ENCODE measurements around the gene ABL2. TPM values are rescaled to one million over a fixed set of nuclear protein-coding genes. Genes with fewer than 3 reads are reported as not detected.

ABL2 gene
- total RNA-seq, 5 donors from 2014 or later (not counting 1 experiment from before 2014, with no cell fraction given) = 14.9 to 20.0 (median 15.9) TPM

DNA sequence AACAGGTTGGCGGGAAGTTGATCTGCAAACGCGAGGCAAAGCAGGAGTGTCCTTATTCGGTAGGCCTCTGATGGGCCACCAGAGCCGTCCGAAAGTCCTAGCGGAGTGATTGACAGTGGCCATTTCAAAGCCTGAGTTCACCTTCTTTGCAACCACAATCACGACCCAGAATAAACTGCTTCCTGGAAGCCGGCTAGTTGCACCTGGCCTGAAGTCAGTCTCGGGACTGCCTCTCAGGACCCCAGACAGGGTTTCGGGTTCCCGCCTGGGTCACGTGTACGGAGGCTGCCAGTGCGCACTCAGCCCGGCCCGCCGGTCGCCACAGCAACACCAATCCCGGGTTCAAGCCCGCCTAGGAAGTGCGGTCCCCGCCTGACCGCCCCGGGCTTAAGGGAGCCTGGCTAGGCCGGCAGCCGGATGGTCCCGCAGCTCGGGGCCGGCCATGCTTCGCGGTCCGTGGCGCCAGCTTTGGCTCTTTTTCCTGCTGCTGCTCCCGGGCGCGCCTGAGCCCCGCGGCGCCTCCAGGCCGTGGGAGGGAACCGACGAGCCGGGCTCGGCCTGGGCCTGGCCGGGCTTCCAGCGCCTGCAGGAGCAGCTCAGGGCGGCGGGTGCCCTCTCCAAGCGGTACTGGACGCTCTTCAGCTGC, 147.7 kb downstream of the ABL2 start, which contains the start of gene TOR3A:
Gene TOR3A, plus strand, starts transcription at position 384 of the 646 bp plus-strand sequence. Its CDS starts 59 bp downstream, at position 443.
- Histone ChIP-seq H3K36me3 (ENCODE audit: control insufficient read depth in 2 of 2, extremely low read depth in 1 of 2, insufficient read depth in 1 of 2, low read length in 1 of 2) (peaks cover 0 to 6% of the 10 kb centered on the region in 2 donors), H3K4me1 (ENCODE audit: control insufficient read depth in 1 of 2, extremely low read depth in 1 of 2, insufficient read depth in 2 of 2, low read length in 2 of 2) (peaks cover 11 to 36% of the 10 kb centered on the region in 2 experiments), H3K4me3 (ENCODE audit: control insufficient read depth in 1 of 2, extremely low read depth in 1 of 2, low read length in 1 of 2) (peak within 1 kb of the TSS; percentile 75 to 83), H3K27me3 (replicated peaks in 1 of 2; ENCODE audit: control insufficient read depth in 2 of 2, extremely low read depth in 1 of 2, insufficient read depth in 2 of 2, low read length in 1 of 2) (no peaks in the 10 kb centered on the region), H3K9me3 (no peaks in the 10 kb centered on the region), H3K27ac (ENCODE audit: low read length) (peak within 1 kb of the TSS; percentile 81)
- ChIA-PET POLR2A (interaction anchor here in 1 of 2 donors (0.6 kb wide), 1 partner anchor 672 kb away, joined by 3 read pairs; no protein-coding TSS in a partner anchor), CTCF (interaction anchor here (0.9 to 2.5 kb wide), 6 partner anchors 54 to 733 kb away, joined by 3 to 15 read pairs (median 7); partner anchors contain the start of gene AXDND1 (in 1 of the 2))
- H3K27ac Mint-ChIP-seq = peak within 1 kb of the TSS; percentile 92 to 93
- no peaks in the 10 kb centered on the region for H3K9me3 Mint-ChIP-seq
- DNase-seq (peak; percentile 39 to 81 (median 59)), ATAC-seq (replicated peaks in 1 of 4) (peak; percentile 73 to 87 (median 81))
- under 1% methylated on average over 51 of the region's 51 CpGs for WGBS (ENCODE audit: insufficient coverage)
- H3K4me3 Mint-ChIP-seq = peak within 1 kb of the TSS; percentile 94 to 98 (median 97)
- H3K27me3 Mint-ChIP-seq = no peaks in the 10 kb centered on the region
- peaks cover 7% of the 10 kb centered on the region for H3K36me3 Mint-ChIP-seq
- H3K4me1 Mint-ChIP-seq = peaks cover 26 to 35% (median 28%) of the 10 kb centered on the region in 3 donors

DNA sequence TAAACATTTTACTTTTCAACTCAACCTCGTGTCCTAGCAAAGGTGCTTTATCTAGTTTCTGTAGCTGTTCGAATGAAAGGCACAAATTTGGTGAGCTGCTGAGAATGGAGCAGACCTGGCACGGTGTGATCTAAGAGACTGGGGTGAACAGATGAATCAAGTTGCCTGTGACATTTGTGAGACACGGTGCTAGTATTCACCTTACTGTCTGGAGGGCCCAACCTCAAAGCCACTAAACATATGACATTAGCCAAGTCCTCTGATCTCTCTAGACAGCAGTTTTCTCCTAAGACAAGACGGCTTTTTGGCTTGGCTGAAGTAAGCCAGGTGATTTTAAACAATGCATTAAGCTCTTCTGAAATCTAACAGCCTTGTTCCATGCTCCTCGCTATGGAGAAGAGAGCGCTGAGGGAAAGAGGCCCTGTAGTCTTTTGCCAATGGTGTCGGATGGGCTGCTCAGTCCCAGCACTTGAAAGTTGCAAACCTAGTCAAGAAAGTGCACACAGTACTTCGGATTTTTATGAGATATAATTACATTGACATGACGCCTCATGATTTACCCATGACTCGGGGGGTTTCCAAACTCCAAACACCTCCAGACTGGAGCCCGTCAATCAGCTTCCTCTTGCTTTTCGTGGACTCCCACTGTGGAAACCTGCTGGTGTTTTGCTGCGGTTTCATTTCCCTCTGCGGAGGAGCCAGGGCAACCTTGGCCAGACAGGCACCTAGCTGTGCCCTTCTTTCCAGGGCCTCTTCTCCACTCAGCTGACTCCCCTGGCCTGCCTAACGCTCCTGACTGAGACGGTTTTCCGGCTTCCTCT, 148.4 kb downstream of the ABL2 start:
- ChIA-PET POLR2A (interaction anchor here in 1 of 2 donors (0.7 to 0.9 kb wide), 2 partner anchors 139 to 212 kb away, joined by 3 to 4 read pairs; partner anchors contain the start of gene SOAT1), CTCF (interaction anchor here (0.6 to 2.7 kb wide), 11 partner anchors 11 to 734 kb away, joined by 3 to 15 read pairs (median 6); partner anchors contain the start of genes AXDND1 (in 1 of the 2) and SOAT1 (in 1 of the 2))
- Histone ChIP-seq H3K4me3 (ENCODE audit: control insufficient read depth in 1 of 2, extremely low read depth in 1 of 2, low read length in 1 of 2) (peak overlapping the region; percentile 75 to 83), H3K27me3 (replicated peaks in 1 of 2; ENCODE audit: control insufficient read depth in 2 of 2, extremely low read depth in 1 of 2, insufficient read depth in 2 of 2, low read length in 1 of 2) (no peaks in the 10 kb centered on the region), H3K36me3 (ENCODE audit: control insufficient read depth in 2 of 2, extremely low read depth in 1 of 2, insufficient read depth in 1 of 2, low read length in 1 of 2) (peaks cover 0 to 4% of the 10 kb centered on the region in 2 donors), H3K27ac (ENCODE audit: low read length) (peak overlapping the region; percentile 81), H3K4me1 (ENCODE audit: control insufficient read depth in 1 of 2, extremely low read depth in 1 of 2, insufficient read depth in 2 of 2, low read length in 2 of 2) (peaks cover 11 to 36% of the 10 kb centered on the region in 2 experiments), H3K9me3 (no peaks in the 10 kb centered on the region)
- WGBS (ENCODE audit: insufficient coverage) = 2% methylated on average over 11 of the region's 18 CpGs
- Mint-ChIP-seq H3K4me1 (peaks cover 26 to 33% (median 28%) of the 10 kb centered on the region in 3 donors), H3K27me3 (no peaks in the 10 kb centered on the region), H3K36me3 (peaks cover 4% of the 10 kb centered on the region), H3K4me3 (peak overlapping the region; percentile 94 to 98 (median 97)), H3K9me3 (no peaks in the 10 kb centered on the region), H3K27ac (peak overlapping the region; percentile 92 to 93)
- DNase-seq (peak in 30 of 35 experiments; percentile 6 to 74 (median 28)), ATAC-seq (replicated peaks in 1 of 4) (peak; percentile 18 to 68 (median 26))

DNA sequence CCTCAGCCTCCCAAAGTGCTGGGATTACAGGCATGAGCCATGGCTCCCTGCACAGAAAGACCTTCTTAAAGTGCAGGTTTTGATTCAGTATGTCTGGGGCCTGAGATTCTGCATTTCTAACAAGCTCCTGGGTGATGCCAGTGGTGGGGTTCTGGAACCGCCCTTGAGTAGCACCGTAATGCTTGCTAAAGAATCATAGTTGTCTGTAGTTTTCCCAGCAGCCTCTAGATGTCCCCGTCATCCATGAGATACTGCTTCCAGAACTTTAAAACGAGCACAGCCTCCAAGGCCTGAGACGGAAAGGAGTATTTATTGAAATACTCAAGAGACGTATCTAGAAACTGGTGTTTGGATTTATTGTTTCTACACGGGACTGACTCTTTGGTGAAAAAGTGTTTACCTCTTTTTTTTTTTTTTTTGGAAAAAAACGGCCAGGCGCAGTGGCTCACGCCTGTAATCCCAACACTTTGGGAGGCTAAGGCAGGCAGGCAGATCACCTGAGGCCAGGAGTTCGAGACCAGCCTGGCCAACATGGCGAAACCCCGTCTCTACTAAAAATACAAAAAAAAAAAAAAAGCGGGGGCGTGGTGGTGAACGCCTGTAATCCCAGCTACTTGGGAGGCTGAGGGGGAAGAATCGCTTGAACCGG, 150.2 kb downstream of the ABL2 start:
- no peak overlapping the region for H3K4me3 Mint-ChIP-seq
- Histone ChIP-seq H3K9me3 (no peaks in the 10 kb centered on the region), H3K4me3 (ENCODE audit: control insufficient read depth in 1 of 2, extremely low read depth in 1 of 2, low read length in 1 of 2) (no peak overlapping the region), H3K27me3 (replicated peaks in 1 of 2; ENCODE audit: control insufficient read depth in 2 of 2, extremely low read depth in 1 of 2, insufficient read depth in 2 of 2, low read length in 1 of 2) (no peaks in the 10 kb centered on the region), H3K27ac (ENCODE audit: low read length) (no peak overlapping the region), H3K36me3 (ENCODE audit: control insufficient read depth in 2 of 2, extremely low read depth in 1 of 2, insufficient read depth in 1 of 2, low read length in 1 of 2) (peaks cover 0 to 7% of the 10 kb centered on the region in 2 donors), H3K4me1 (ENCODE audit: control insufficient read depth in 1 of 2, extremely low read depth in 1 of 2, insufficient read depth in 2 of 2, low read length in 2 of 2) (peaks cover 11 to 29% of the 10 kb centered on the region in 2 experiments)
- H3K4me1 Mint-ChIP-seq = peaks cover 24 to 28% (median 28%) of the 10 kb centered on the region in 3 donors
- peak in 33 of 35 experiments; percentile 13 to 80 (median 42) for DNase-seq
- H3K9me3 Mint-ChIP-seq = no peaks in the 10 kb centered on the region
- H3K27ac Mint-ChIP-seq = peak overlapping the region in 1 of 2 donors; percentile 29
- ChIA-PET CTCF (interaction anchor here (0.5 to 2.7 kb wide), 31 partner anchors 10 to 736 kb away, joined by 3 to 15 read pairs (median 4); partner anchors contain the start of genes AXDND1 (in 1 of the 2) and SOAT1 (in 1 of the 2)), POLR2A (no interaction called here)
- ATAC-seq (replicated peaks in 1 of 4) = peak; percentile 21 to 41 (median 23)
- no peaks in the 10 kb centered on the region for H3K36me3 Mint-ChIP-seq
- 30% methylated on average over 6 of the region's 18 CpGs for WGBS (ENCODE audit: insufficient coverage)
- H3K27me3 Mint-ChIP-seq = no peaks in the 10 kb centered on the region

DNA sequence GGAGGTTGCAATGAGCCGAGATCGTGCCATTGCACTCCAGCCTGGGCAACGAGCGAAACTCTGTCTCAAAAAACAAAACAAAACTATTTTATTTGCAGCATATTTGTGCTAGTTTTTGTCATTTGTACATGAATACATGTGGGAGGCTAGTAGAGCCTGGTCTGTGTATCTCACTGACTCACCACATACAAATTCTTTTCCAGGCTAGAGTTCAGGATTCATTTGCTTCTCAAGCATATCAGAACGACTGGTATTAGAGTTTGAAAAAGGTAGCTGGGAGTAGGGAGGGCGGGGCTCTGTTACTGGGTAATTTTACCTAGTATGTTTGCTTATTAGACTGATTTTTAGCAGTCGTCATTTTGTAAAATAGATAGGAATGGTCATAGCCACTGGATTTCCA, 152.1 kb downstream of the ABL2 start:
- Mint-ChIP-seq H3K36me3 (peaks cover 8% of the 10 kb centered on the region), H3K27me3 (no peaks in the 10 kb centered on the region), H3K27ac (peak overlapping the region in 1 of 2 donors; percentile 22), H3K4me1 (peaks cover 16 to 21% (median 17%) of the 10 kb centered on the region in 3 donors), H3K4me3 (no peak overlapping the region), H3K9me3 (no peaks in the 10 kb centered on the region)
- H3K4me1 ChIP-seq (ENCODE audit: control insufficient read depth in 1 of 2, extremely low read depth in 1 of 2, insufficient read depth in 2 of 2, low read length in 2 of 2) = peaks cover 7 to 13% of the 10 kb centered on the region in 2 experiments
- WGBS (ENCODE audit: insufficient coverage) = 96% methylated on average over 5 of the region's 7 CpGs
- H3K27me3 ChIP-seq (replicated peaks in 1 of 2; ENCODE audit: control insufficient read depth in 2 of 2, extremely low read depth in 1 of 2, insufficient read depth in 2 of 2, low read length in 1 of 2) = no peaks in the 10 kb centered on the region
- ATAC-seq (replicated peaks in 1 of 4) (no peak), DNase-seq (no peak)
- CTCF ChIA-PET = interaction anchor here (0.6 to 1.0 kb wide), 2 partner anchors 293 to 534 kb away, joined by 3 to 11 read pairs; no protein-coding TSS in a partner anchor
- H3K36me3 ChIP-seq (ENCODE audit: control insufficient read depth in 2 of 2, extremely low read depth in 1 of 2, insufficient read depth in 1 of 2, low read length in 1 of 2) = peaks cover 5 to 12% of the 10 kb centered on the region in 2 donors
- no peak overlapping the region for H3K4me3 ChIP-seq (ENCODE audit: control insufficient read depth in 1 of 2, extremely low read depth in 1 of 2, low read length in 1 of 2)
- H3K27ac ChIP-seq (ENCODE audit: low read length) = no peak overlapping the region
- H3K9me3 ChIP-seq = no peaks in the 10 kb centered on the region
- POLR2A ChIA-PET = no interaction called here

DNA sequence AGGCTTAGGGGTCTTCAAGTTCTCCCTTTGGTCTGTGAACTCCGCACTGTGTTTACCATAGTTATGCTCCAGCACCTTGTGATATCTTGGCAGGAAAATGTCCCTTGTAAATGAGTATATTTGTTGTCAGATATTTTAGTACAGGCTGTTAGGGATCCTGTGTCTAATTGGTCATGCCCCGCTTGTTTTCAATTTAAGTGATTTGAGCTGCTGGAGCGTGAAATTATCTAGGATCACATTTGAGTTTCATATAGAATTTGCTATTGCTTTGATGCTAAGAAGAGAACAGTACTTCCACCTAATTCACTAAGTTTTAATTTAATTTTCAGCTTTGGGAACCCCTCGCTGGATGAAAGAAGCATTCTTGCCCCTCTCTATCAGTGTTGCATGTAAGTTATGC, 163.0 kb downstream of the ABL2 start:
- peaks cover 40% of the 10 kb centered on the region for H3K36me3 Mint-ChIP-seq
- H3K27ac ChIP-seq (ENCODE audit: low read length) = no peak overlapping the region
- no peaks in the 10 kb centered on the region for H3K9me3 Mint-ChIP-seq
- no peak overlapping the region for H3K4me3 Mint-ChIP-seq
- no peaks in the 10 kb centered on the region for H3K9me3 ChIP-seq
- no peaks in the 10 kb centered on the region for H3K4me1 Mint-ChIP-seq
- H3K4me3 ChIP-seq (ENCODE audit: control insufficient read depth in 1 of 2, extremely low read depth in 1 of 2, low read length in 1 of 2) = no peak overlapping the region
- no peak for ATAC-seq (replicated peaks in 1 of 4)
- DNase-seq = no peak
- H3K27me3 Mint-ChIP-seq = no peaks in the 10 kb centered on the region
- H3K27ac Mint-ChIP-seq = no peak overlapping the region
- H3K36me3 ChIP-seq (ENCODE audit: control insufficient read depth in 2 of 2, extremely low read depth in 1 of 2, insufficient read depth in 1 of 2, low read length in 1 of 2) = peaks cover 11 to 40% of the 10 kb centered on the region in 2 donors
- ChIA-PET CTCF (no interaction called here), POLR2A (interaction anchor here in 1 of 2 donors (0.6 kb wide), 1 partner anchor 103 kb away, joined by 3 read pairs; no protein-coding TSS in a partner anchor)
- no peaks in the 10 kb centered on the region for H3K27me3 ChIP-seq (replicated peaks in 1 of 2; ENCODE audit: control insufficient read depth in 2 of 2, extremely low read depth in 1 of 2, insufficient read depth in 2 of 2, low read length in 1 of 2)
- H3K4me1 ChIP-seq (ENCODE audit: control insufficient read depth in 1 of 2, extremely low read depth in 1 of 2, insufficient read depth in 2 of 2, low read length in 2 of 2) = no peaks in the 10 kb centered on the region
- WGBS (ENCODE audit: insufficient coverage) = 96% methylated on average over 3 of the region's 4 CpGs
